GM19324 (cell line): Measurements from ENCODE around the gene UNC5C.

Experiments
- ATAC-seq: cut with Tn5 transposase; IDR thresholded peaks from one replicate; pipeline ENCODE4 v1.9.1; 2021; ENCODE audit warnings: mild to moderate bottlenecking, moderate library complexity; ENCODE audit not compliant: unreplicated experiment, low FRiP score

UNC5C gene

DNA sequence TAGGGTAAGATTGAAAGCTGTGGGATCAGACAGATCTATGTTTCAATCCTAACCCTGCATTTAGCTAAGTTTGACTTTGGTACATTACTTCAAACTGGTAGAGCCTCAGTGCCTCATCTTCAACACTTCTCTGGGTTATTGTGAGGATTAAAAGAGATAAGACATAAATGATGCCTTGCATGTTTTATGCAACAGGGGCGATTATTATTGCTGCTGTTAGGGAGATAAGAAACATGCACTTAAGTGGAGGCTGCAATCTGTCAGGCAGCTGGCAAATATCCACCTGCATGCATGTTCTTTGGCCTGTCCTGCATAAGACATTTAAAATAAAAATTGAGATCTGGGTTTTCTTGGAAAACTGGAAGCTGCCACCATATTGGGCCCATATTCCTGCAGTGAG lies 24.6 kb downstream of the UNC5C start:
- ATAC-seq: no peak

DNA sequence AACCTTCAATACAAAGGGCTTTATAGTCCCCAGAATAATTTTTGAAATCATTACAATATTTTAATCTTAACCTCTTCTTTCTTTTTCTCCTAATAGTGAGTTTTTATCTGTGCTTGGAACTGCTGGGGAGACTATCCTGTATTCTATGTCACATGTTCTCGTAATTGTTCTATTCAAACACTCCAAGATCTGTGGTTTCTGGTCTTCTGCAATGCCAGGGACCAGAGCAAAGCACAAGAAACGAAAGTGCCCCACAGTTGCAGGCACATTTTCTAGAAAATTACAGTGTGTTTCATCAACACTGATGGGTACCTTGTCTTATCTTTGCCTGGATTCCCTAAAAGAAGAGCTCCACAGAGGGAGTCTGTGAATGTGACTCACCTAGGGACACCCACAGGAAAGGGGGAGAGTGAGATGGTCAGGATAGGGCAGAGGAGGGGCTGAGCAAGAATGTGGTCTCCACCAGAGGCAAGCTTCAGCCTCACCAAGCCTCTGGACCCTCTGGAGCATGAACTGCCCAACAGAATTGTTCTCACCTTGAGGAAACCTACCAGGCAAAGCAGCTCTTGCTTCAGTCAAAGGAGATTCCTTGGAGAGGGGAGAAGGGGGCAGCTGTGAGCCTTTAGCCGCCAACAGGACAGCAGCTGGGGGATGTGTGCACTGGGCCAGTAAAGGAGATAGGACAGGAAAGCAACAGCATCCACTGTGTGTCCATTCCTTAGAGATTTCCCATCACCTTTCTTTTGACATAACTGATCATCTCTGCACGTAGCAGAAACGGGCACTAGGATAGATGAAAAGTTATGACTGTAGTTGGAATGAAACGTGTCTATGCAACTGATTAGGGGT lies 25.9 kb downstream of the UNC5C start:
- no peak for ATAC-seq

DNA sequence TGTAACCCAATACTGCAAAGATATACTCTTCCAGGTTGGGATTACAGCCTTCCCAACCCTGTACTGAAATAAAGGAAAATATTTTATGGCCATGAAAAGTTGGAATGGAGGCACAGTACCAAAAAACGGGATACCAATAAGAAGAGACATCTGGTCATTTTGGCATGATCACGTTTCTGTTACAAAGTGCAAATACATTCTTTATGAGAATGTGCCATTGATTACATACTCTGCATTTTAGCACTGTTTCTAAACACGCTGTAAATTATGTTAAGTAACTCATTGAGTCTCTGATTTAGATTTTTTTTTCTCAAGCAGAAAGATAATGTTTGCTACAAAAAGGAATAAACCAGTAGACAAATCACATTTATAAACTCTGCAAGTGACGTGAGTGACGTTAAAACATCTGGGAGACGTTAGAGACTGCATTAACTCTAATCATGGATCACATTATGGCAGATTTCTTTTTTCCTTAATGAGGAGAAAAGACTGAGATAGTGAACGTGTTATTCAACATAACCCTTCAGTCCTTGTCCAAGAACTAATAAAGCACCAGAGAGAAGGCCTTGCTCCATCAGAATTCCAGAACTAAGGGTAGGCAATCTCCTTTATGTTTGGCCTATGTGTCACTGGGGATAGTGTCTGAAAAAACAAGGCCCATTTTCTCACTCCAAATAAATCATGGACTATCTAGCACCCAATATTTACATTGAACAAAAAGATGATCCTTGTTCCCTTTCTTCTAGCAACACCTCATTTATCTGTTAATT lies 31.0 kb downstream of the UNC5C start:
- no peak for ATAC-seq

DNA sequence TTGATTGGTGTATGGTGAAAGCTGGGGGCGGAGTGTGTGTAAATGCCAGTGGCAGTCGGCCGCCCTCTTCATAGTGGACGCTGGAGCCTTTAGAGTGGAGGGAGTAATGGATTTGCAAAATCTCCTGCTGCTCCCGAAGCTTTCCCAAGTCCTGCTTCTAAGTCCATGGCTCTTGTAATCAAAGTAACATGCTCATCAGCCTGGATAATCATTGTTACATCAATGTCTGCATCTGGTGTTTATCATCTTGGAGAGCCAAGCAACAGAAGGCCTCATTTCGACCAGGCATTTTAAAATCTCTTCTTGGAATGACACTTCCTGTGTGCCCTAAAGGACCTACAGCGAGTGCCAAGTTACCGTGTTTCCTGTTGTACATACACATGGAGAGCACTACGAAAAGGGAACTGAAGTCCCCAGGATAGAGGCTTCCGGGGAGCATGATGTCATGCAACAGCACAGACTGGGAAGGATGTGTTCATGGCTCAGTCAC lies 32.2 kb downstream of the UNC5C start:
- no peak for ATAC-seq

DNA sequence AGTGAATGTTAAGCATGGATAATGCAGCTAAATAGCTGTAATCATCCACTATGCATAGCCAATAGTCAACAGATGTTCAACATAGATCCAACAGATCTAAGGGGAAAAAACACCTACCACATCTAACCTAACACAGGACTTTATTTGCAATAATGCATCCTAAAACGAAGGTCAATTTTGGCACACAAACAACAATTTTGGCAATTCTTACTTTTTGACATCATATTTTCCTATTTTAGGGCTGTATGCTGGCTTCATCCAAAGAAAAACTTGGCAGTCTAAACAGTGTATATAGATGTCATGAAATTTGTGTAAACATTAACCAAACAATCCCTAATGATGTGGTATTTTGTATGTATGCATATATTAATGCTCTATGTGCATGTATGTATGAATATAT lies 33.2 kb downstream of the UNC5C start:
- no peak for ATAC-seq

DNA sequence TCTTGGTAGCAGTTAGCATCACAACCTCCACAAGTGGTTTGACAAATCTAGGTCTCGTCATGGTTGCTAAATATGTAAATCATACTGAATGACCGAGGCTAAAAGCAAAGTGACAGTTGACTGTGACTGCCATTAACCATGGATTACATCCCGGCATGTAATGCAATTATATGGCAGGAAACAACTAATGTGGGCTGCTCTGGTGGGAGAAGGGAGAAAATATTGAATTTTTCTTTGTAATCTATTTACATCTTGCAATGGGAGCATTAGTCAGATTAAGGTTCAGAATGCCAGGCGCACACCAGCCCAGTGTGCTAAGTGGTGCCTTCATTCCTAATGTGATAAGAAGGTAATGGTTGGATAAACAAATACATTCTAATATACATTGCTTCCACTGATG lies 35.8 kb downstream of the UNC5C start:
- ATAC-seq: no peak

DNA sequence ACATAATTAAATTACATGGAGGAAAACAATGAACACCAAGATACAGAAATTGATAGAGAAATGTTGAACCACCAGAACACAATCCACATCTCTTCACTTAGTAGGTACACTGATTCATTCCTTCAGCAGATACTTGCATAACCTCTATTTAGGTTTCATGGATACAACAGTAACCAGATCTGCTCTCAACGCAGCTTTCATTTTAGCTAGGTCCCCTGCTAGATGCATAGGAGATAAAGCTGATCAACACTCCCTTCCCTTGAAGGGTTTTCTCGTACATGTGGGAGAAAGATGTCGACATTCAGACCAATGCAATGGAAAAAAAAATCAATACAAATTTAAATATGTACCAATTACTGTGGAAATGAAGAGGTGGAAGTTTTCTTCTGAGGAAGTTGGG lies 37.3 kb downstream of the UNC5C start:
- ATAC-seq: no peak

DNA sequence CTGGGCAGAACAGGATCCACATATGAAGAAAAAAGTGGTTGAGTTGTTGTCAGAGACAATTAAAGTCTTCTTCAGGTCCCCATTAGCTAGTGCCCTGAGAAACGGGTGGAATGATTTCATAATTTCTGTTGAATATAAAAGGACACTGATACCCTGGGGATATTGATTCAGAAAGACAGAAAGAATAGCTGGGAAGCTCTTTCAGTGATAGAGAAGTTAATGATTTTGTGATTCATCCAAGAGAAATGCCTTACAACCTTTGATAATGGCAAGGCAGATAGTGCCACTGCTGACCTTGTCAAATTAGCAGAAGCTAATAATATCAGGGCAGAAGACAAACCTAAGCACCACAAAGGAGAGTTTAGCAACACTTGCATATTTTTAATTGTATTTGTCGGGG lies 37.9 kb downstream of the UNC5C start:
- no peak for ATAC-seq

DNA sequence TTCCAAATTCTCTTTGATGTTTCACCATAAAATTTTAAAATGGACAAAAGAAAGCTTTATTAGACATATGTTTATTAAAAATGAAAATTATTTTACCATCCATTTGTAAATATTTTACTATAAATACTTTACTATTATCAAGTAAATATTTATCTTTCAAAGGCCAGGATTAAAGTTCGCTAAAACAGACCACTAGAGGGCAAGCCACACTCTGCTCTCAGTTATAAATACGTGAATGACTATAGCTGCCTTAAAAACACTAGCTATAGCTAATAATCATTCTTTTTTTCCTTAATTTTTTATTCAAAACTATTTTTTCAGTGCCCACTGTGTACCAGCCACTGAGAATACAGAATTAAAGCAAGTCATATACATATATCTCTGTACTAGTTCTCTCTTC lies 38.6 kb downstream of the UNC5C start:
- ATAC-seq: no peak

DNA sequence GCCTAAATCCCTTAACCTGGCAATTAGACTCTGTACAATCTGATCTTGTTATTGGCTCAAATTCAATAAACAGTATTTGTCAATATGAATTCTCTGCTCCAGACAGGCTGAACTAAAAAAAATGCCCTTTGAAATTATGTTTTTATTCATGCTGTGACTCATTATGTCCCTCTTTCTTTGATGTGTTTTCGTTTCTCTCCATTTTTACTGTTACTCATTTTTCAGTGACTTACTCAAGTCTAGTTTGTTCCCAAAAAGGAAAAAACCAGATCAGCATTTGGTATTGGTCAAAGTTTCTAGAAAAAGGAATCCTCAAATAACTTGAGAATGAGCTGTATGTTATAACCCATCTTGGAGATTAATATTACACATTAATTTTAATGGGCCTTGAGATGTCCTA lies 40.4 kb downstream of the UNC5C start:
- no peak for ATAC-seq

DNA sequence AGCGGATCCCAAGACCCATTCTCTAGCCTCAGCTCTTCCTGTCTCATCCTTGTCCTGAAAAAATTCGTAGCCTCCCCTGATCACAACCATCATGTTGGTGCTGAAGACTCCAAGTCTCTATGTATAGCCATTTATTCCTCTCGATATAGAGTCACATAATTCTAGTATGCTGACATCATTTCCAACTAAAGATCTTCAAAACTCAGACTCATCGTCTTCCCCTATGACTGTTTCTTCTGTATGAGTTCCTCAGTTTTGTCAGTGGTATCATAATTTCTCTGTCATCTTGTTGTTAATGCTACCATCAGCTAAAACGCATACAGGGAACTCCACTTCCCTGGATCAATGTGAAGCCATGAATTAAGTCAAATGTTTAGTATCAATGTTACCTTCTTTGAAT lies 41.2 kb downstream of the UNC5C start:
- no peak for ATAC-seq

DNA sequence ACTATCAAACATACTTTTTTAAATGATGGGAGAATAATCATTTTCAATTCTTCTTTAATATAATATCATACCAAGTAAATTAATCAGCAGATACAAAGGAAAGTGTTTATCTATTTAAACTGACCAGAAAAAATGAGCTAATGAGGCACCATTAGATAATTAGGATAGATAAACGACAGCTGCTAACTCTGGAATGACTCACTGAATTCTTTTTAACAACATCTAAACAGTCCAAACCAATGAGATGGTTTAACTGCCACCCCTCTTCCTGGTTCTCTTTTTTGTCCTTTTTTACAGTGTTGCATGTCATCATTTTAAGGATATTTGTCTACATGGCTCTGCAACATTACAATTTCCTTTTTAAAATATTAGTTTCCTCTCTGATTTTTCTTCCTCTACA lies 41.6 kb downstream of the UNC5C start:
- ATAC-seq: no peak

DNA sequence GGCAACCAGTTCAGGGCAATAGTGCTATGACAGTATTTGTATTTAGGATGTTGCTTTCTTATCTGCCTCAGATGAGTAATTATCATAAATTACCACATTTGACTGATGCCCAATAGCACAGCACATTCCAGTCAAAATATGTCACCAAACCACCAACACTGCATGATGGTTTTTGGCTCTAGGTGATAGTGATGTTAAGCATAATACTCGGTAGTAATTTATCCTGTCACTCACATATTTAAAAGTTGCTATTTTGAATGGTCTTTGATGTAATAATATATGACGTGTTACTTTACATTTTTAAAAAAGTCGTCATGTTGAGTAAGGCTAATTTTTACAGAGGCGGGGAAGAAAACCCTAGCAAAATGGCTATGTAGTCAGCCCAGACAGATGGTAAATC lies 42.5 kb downstream of the UNC5C start:
- no peak for ATAC-seq

DNA sequence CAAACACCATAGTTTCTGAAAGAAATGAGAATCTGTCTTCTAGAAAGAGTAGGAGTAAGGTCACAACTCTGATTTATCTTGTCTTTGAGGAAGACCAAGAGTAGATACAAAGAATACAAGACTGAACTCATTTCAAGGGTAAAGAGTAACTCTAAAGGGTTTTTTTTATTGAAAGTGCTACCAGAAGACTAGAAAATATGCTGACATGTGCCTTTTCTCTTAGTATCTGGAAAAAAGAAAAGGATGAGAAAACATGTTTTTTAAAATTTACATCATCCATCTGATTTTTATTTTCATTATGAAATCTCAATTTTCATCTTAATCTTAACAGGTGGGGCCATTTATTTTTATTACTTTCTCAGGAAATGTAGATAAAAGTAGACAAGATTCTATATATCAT lies 43.0 kb downstream of the UNC5C start:
- ATAC-seq: no peak

DNA sequence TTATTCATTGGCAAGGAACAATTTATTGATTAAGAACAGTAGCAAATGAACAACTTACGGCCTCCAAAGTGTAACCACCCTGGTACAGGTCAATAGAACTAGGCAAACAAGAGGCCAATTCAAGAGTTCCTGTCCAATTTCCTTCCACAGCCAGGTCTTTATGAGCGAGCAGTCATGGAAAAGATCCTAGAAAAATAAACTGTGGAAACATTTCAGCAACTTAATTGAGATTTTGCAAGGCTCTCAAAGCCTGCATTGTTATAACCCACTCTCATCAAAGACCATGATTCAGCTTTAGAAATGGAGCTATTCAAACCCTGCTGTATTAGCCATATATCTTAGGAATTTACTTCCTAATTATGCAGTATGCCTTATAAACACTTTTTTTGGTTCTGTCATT lies 43.6 kb downstream of the UNC5C start:
- no peak for ATAC-seq

DNA sequence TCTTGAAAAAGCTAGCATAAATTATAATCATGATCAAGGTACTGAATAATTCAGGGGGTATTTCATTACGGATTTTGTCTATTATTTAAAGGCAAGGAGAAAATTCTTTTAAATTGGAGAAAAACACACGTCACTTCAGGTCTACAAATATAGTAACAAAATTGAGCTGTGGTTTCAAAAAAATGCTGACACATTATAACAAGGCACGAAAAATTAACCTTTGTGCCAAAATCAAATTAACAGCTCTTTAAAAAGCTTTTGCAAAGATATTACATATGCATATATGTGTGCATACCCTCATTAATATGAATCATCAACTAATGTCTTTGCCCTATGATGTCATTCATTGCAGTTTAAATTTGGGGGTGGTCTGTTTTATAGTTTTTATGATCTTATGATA lies 44.3 kb downstream of the UNC5C start:
- no peak for ATAC-seq

DNA sequence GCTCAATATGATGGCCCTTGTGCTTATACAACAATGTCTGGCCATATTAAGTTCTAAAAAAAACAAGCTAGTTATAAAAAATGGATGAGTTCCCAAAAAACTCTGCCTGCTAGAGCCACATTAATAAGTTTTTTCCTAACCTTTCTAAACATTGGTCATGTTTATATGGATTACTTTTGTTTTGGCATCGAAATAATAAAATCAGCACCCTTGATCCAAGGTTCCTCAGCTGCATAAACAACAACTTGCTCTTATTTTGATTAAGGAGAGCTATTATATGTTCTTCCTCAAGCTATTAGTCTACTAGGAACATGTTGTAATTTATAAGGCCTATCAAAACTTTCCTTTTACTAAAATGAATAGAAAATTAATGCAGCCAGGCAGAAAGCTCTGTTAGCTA lies 48.4 kb downstream of the UNC5C start:
- ATAC-seq: no peak

DNA sequence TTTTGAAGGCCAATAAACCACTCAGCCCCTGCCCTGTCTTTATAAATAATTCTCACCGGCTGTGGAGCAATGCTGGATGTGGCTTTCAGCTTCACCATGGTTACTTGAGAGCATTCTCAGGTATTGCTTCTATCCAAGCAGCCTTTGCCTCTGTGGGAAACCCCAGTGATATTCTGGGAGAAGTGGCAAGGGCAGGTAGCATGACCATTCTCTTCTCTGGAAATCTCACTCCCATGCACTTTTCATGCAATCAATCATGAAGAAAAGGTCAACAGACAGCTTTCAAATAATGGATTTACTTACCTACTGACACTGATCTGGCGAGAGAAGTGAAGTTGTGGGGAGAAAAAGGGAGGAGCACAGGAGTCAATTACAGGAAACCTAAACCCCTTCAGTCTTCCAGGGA lies 49.5 kb downstream of the UNC5C start:
- ATAC-seq: no peak

DNA sequence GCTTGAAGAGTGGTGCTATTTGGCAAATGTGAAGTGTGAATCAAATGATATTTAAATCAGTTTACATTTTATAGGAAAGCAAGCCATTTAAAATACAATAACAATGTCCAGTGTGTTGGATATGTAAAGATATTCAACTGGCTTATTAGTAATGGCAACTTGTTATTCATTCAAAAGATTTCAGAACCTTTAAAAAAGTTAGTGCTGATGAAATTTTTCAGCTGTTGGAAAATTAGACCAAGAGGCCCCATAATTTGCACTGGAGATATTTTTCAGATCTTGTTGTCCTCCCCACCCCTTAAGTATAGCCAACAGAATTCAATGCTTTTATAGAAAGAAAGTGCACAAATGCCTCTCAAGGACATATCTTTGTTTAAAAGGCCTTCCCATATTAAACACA lies 54.6 kb downstream of the UNC5C start:
- no peak for ATAC-seq

DNA sequence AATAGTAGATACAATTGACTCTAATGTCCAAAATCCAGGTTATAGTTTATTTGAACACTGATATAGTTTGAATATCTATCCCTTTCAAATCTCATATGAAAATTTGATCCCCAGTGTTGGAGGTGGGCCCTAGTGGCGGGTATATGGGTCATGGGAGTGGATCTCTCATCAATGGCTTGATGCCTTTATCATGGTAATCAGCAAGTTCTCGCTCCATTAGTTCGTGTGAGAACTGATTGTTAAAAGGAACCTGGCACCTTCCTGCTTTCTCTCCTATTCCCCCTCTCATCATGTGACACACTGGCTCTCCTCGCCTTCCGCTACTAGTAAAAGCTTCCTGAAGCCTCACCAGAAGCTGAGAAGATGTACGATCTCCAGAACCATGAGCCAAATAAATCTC lies 70.1 kb downstream of the UNC5C start:
- no peak for ATAC-seq

DNA sequence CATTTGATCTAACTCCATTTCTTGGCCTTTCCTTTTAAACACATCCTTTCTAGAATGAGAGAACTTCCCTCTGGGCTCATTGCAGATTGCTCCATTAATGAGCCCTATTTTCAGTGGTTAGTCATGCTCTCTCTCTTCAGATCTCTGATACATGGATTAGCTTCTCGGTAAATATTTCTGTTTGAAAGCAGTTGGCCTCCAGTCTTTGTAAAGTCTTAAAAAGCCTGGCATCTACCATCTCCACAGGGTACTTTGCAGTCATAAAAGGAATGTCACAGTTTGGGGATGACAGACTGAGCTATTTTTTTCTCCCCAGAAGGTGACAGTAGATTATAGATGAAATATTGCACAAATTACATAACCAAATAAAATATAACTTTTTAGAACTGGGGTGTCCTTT lies 72.7 kb downstream of the UNC5C start:
- no peak for ATAC-seq

DNA sequence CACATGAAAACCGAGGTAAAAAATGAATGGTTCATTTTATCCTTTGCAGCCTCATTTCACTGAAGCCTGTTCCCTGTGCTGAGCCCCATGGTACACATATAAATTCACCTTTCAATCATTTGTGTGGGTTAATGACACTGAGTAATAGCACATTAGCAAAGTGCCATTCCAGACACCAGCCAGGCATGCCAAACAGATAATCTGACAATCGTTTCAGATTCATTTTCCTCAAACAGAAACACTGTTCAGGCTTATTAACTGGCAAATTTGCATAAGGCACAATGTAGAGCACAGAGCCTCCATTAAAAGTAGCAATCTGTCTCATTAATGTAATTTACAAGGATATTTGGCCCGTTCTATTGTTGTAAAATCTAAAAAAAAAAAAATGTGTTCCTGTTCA lies 76.2 kb downstream of the UNC5C start:
- no peak for ATAC-seq
